GM12878 (cell line): ENCODE data around the gene SETBP1. TPM values are rescaled to one million over a fixed set of nuclear protein-coding genes. Genes with fewer than 3 reads are reported as not detected.

Experiments
- ATAC-seq: fragments of 200-7000 bp; cut with Tn5 transposase; 3 replicates; pipeline ENCODE4 v1.9.1; 2020; ENCODE audit warnings: mild to moderate bottlenecking, moderate library complexity
- BruUV-seq: library from RNA; stranded (reverse); fragments of 400-500 nt; replicated peaks from 2 replicates; lab custom pipeline; 2021; lab: Mats Ljungman, UMichigan
- CTCF ChIA-PET: fragments of 300-600 bp; sonication (Branson Sonifier 250); formaldehyde crosslinking; extraction: SDS; loops from one replicate; lab custom pipeline; 2021; ENCODE audit warnings: inconsistent platforms; lab: Yijun Ruan, JAX
- POLR2A ChIA-PET: fragments of 350-600 bp; formaldehyde crosslinking; extraction: SDS; loops from one replicate; lab custom pipeline; 2021; ENCODE audit warnings: inconsistent platforms; lab: Charles Lee
- RAD21 ChIA-PET: fragments of 300-600 bp; sonication (Branson Sonifier 250); formaldehyde crosslinking; loops from one replicate; lab custom pipeline; 2023; ENCODE audit warnings: antibody characterized with exemption; ENCODE audit not compliant: unreplicated experiment; lab: Charles Lee
- SMC1A ChIA-PET: fragments of 300-600 bp; sonication (Branson Sonifier 250); formaldehyde crosslinking; loops from one replicate; lab custom pipeline; 2023; ENCODE audit not compliant: unreplicated experiment, uncharacterized antibody; lab: Charles Lee
- DNase-seq: peaks from one replicate; pipeline ENCODE4 v3.0.0-alpha.2; 2011; ENCODE audit warnings: low read depth, low spot score
- FAIRE-seq: peaks from 3 replicates; lab custom pipeline; 2011; peaks lifted over from hg19 to GRCh38; lab: Jason Lieb, UNC
- H2AFZ ChIP-seq: 2 replicates; pipeline ENCODE4 v1.6.0; 2011; ENCODE audit warnings: low read depth, low read length, control low read depth; ENCODE audit not compliant: control insufficient read depth
- H3K27ac ChIP-seq: 2 replicates; pipeline ENCODE4 v1.5.1; 2011; ENCODE audit warnings: control low read depth; ENCODE audit not compliant: control insufficient read depth, insufficient read depth
- H3K27me3 ChIP-seq, 2 experiments: replicated peaks in 1 of 2; 2 replicates each; pipeline versions ENCODE4 v1.6.0 to v1.6.1; 2011; ENCODE audit warnings: low read length in 1 of 2; ENCODE audit not compliant: control insufficient read depth in 2 of 2, insufficient read depth in 2 of 2
- H3K36me3 ChIP-seq, 2 experiments: 2 replicates each; pipeline ENCODE4 v1.5.1; 2011; ENCODE audit warnings: low read length in 1 of 2; ENCODE audit not compliant: control insufficient read depth in 2 of 2, insufficient read depth in 2 of 2
- H3K4me1 ChIP-seq: 2 replicates; pipeline ENCODE4 v1.6.1; 2011; ENCODE audit warnings: mild to moderate bottlenecking, low read length, moderate library complexity, mixed read lengths; ENCODE audit not compliant: control insufficient read depth, insufficient read depth
- H3K4me2 ChIP-seq: 2 replicates; pipeline ENCODE4 v1.6.0; 2011; ENCODE audit warnings: control low read depth; ENCODE audit not compliant: control insufficient read depth, insufficient read depth
- H3K4me3 ChIP-seq: fragments of 200-600 bp; sonication (generic); 2 replicates; pipeline ENCODE4 v1.5.1; 2016
- H3K79me2 ChIP-seq: 2 replicates; pipeline ENCODE4 v1.6.0; 2011; ENCODE audit warnings: low read length; ENCODE audit not compliant: control insufficient read depth, insufficient read depth
- H3K9ac ChIP-seq: 2 replicates; pipeline ENCODE4 v1.8.0; 2011; ENCODE audit warnings: low read length, control low read depth, mixed read lengths; ENCODE audit not compliant: control insufficient read depth, insufficient read depth
- H3K9me3 ChIP-seq: replicated peaks from 3 replicates; pipeline ENCODE4 v1.5.1; 2011; ENCODE audit warnings: mild to moderate bottlenecking, low read length; ENCODE audit not compliant: control insufficient read depth, insufficient read depth
- H4K20me1 ChIP-seq: 2 replicates; pipeline ENCODE4 v1.6.0; 2011; ENCODE audit not compliant: control insufficient read depth, insufficient read depth
- EGR1 ChIP-seq, 2 experiments: IDR thresholded peaks; 1 replicate in 1 of 2; 2 replicates in 1 of 2; pipeline ENCODE4 v1.6.1; 2011 to 2012; ENCODE audit warnings: low read depth in 2 of 2, low read length in 2 of 2, borderline replicate concordance in 1 of 2, mild to moderate bottlenecking in 1 of 2, moderate library complexity in 1 of 2
- GATAD2B ChIP-seq: fragments of 450-650 bp; conservative IDR thresholded peaks from 2 replicates; pipeline ENCODE4 v1.6.1; 2017; ENCODE audit warnings: low read depth, mild to moderate bottlenecking, moderate library complexity
- HDAC6 ChIP-seq: fragments of 200-600 bp; sonication (generic); IDR thresholded peaks from one replicate; pipeline ENCODE4 v1.8.0; 2017; ENCODE audit warnings: antibody characterized with exemption; ENCODE audit not compliant: unreplicated experiment
- IKZF2 ChIP-seq, 2 experiments: fragments of 450-650 bp; IDR thresholded peaks; 2 replicates each; pipeline ENCODE4 v1.6.1; 2017; ENCODE audit warnings: mild to moderate bottlenecking in 2 of 2, moderate library complexity in 2 of 2
- KAT2A ChIP-seq: conservative IDR thresholded peaks from 2 replicates; pipeline ENCODE4 v1.6.1; 2011; ENCODE audit warnings: low read depth, low read length; ENCODE audit not compliant: control insufficient read depth
- NBN ChIP-seq: fragments of 450-650 bp; IDR thresholded peaks from 2 replicates; pipeline ENCODE4 v1.6.1; 2016
- RUNX3 ChIP-seq: IDR thresholded peaks from 2 replicates; pipeline ENCODE4 v1.6.1; 2012; ENCODE audit warnings: low read length, inconsistent platforms
- SUPT20H ChIP-seq: IDR thresholded peaks from 2 replicates; pipeline ENCODE4 v1.6.1; 2011; ENCODE audit warnings: low read depth, mild to moderate bottlenecking, low read length, moderate library complexity, borderline replicate concordance; ENCODE audit not compliant: control insufficient read depth
- TCF7 ChIP-seq: IDR thresholded peaks from 2 replicates; pipeline ENCODE4 v1.6.1; 2014; ENCODE audit warnings: antibody characterized with exemption, borderline replicate concordance
- ZZZ3 ChIP-seq: IDR thresholded peaks from 2 replicates; pipeline ENCODE4 v1.6.1; 2011; ENCODE audit warnings: low read depth; ENCODE audit not compliant: control insufficient read depth, insufficient read length
- WGBS: methylation state at CpG from one replicate; pipeline ENCODE4 v1.1.6; 2016; ENCODE audit warnings: low lambda C conversion rate; ENCODE audit not compliant: insufficient replicate concordance, insufficient coverage; ENCODE audit errors: missing lambda C conversion rate; 5-methylcytosine and 5-hydroxymethylcytosine counted together
- in situ Hi-C: fragments of 300-500 bp; cut with MboI; formaldehyde crosslinking; loops from 9 replicates; pipeline ENCODE4 v1.14.3; 2018; ENCODE audit warnings: mixed read lengths
- intact Hi-C: fragments of 100-400 bp; cut with micrococcal nuclease; formaldehyde crosslinking; loops from one replicate; pipeline ENCODE4 v1.14.2; 2022; ENCODE audit not compliant: unreplicated experiment
- polyA plus RNA-seq, 11 experiments: library from polyadenylated mRNA; depleted of rRNA in 4 of 11; unstranded in 6 of 11; stranded (reverse) in 5 of 11; fragments of >200 nt; fragmentation: Nextera tagmentation in 4 of 11; fragmentation: Illumina TruSeq in 1 of 11; extraction: Ambion mirVana in 4 of 11; extraction: Trizol in 1 of 11; gene quantifications; 1 replicate in 1 of 11; 2 replicates in 10 of 11; pipeline versions ENCODE4 v1.2.1 to v1.2.3, GENCODE V29; 2011 to 2016; ENCODE audit warnings: inconsistent platforms in 2 of 11, missing spikeins in 2 of 11, low read depth in 1 of 11
- total RNA-seq, 4 experiments: library from RNA; depleted of rRNA in 3 of 4; stranded (reverse); fragments of >200 nt in 3 of 4; fragmentation: Illumina TruSeq in 1 of 4; extraction: Trizol in 1 of 4; gene quantifications; 2 replicates each; pipeline versions ENCODE4 v1.2.1 to v1.2.3, GENCODE V29; 2013 to 2021

The SETBP1 gene
- total and polyA plus RNA-seq, 10 of the 15 experiments (the other 5 are each of a cell fraction or from before 2014, with no cell fraction given): 0.99 to 29.7 (median 8.3) TPM

DNA sequence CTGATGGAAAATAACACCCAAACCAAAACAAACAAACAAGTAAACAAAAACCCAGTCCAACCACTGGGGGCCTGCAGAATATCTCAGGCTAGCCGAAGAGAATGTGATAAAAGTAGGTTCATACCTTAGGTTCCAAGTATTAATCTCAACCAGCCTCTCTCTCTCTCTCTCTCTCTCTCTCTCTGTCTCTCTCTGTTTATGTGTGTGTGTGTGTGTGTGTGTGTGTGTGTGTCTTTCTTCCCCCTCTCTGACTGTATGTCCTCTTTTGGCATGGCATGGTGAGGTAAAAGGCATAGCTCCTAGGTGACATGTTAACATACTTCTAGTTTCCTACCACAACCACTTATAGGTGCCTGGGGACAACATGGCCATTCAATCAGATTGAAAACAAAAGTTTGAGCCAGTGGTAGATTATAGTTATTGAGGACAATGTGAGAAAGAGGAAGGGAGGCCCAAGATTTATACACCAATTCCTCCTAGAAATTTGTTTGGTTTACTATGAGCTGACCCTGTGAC is 93.0 kb downstream of the SETBP1 start:
- H3K27ac ChIP-seq: no peak overlapping the region
- no peak for TF ChIP-seq SUPT20H
- peak in 1 of 2 experiments; percentile 41; a peak in 1 of 4 replicates for TF ChIP-seq IKZF2 (IDR thresholded peaks at IDR 0.05)
- peak; percentile 21 for TF ChIP-seq ZZZ3
- no peak for TF ChIP-seq TCF7
- peak; percentile 53; the same call in 1 of the 2 replicates for TF ChIP-seq NBN
- no peak for TF ChIP-seq KAT2A
- peak; percentile 4; the same call in 1 of the 2 replicates for TF ChIP-seq RUNX3
- H4K20me1 ChIP-seq: no peaks in the 10 kb centered on the region
- H3K9me3 ChIP-seq: no peaks in the 10 kb centered on the region
- ChIA-PET SMC1A (interaction anchor here (1.6 to 2.1 kb wide), 4 partner anchors 13 to 90 kb away, joined by 3 to 8 read pairs (median 6); no protein-coding TSS in a partner anchor), POLR2A (no interaction called here), CTCF (no interaction called here), RAD21 (no interaction called here)
- DNase-seq (no peak), ATAC-seq (peak; percentile 73), FAIRE-seq (no peak)
- H3K4me1 ChIP-seq: no peaks in the 10 kb centered on the region
- 85% methylated on average over 1 of the region's 1 CpG for WGBS
- H3K9ac ChIP-seq: no peak overlapping the region
- H3K4me2 ChIP-seq: no peak overlapping the region
- intact Hi-C loops (no loop called here), in situ Hi-C loops (no loop called here)
- no peaks in the 10 kb centered on the region; a peak in 2 of 4 replicates for H3K36me3 ChIP-seq
- no TSS peak for BruUV-seq
- no peaks in the 10 kb centered on the region for H3K79me2 ChIP-seq
- H3K27me3 ChIP-seq: no peaks in the 10 kb centered on the region
- no peak overlapping the region for H3K4me3 ChIP-seq
- H2AFZ ChIP-seq: no peak overlapping the region

GRCh38 chr18:44774191-44774590 is 93.5 kb downstream of the SETBP1 start:
- no peak overlapping the region for H3K9ac ChIP-seq
- no peaks in the 10 kb centered on the region for H3K27me3 ChIP-seq
- BruUV-seq: no TSS peak
- no peaks in the 10 kb centered on the region for H3K9me3 ChIP-seq
- no peak overlapping the region for H3K27ac ChIP-seq
- DNase-seq (no peak), ATAC-seq (no peak), FAIRE-seq (no peak)
- SMC1A ChIA-PET: interaction anchor here (1.6 kb wide), 3 partner anchors 12 to 91 kb away, joined by 3 to 8 read pairs (median 6); no protein-coding TSS in a partner anchor
- no peak overlapping the region for H3K4me2 ChIP-seq
- 69% methylated on average over 3 of the region's 3 CpGs for WGBS
- POLR2A ChIA-PET: no interaction called here
- H3K4me1 ChIP-seq: no peaks in the 10 kb centered on the region
- no peaks in the 10 kb centered on the region for H3K79me2 ChIP-seq
- CTCF ChIA-PET: no interaction called here
- 0 out of 3 replicates have a peak, but pooled peaks of 1 of the 2 experiments have one; percentile 42 for TF ChIP-seq EGR1 (IDR thresholded peaks at IDR 0.05; ENCODE audit: borderline replicate concordance in 1 of 2, low read depth in 2 of 2, low read length in 2 of 2)
- no peak for TF ChIP-seq GATAD2B
- TF ChIP-seq HDAC6: no peak
- no peak overlapping the region for H2AFZ ChIP-seq
- no peaks in the 10 kb centered on the region; a peak in 1 of 4 replicates for H3K36me3 ChIP-seq
- in situ Hi-C loops: no loop called here
- H4K20me1 ChIP-seq: no peaks in the 10 kb centered on the region
- no peak overlapping the region for H3K4me3 ChIP-seq
- intact Hi-C loops: no loop called here
- RAD21 ChIA-PET: no interaction called here
